Stimulated activated CD8-positive, alpha-beta memory T cell treated with anti-CD3 and anti-CD28 coated beads, Interleukin-7, amount 100 ng/mL, for 48 hours (primary cell): ENCODE results near the gene TAF13.

Experiments used
- DNase-seq, 2 donors: peaks; one replicate each; pipeline ENCODE4 v3.0.0-alpha.2; 2020; ENCODE audit warnings: low read depth in 1 of 2; ENCODE audit errors: extremely low read depth in 1 of 2

TAF13 gene, protein sequence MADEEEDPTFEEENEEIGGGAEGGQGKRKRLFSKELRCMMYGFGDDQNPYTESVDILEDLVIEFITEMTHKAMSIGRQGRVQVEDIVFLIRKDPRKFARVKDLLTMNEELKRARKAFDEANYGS

GRCh38 chr1:109075531-109076490 lies at the start of gene TAF13:
Gene TAF13 (minus strand): TSS chr1:109076003. CDS start chr1:109075947, 56 bp downstream.
- peak; percentile 82 to 85 for DNase-seq

- DNase-seq = no peak
Observed at GRCh38 chr1:109120356-109120755, 44.6 kb upstream of the TAF13 start.

DNA sequence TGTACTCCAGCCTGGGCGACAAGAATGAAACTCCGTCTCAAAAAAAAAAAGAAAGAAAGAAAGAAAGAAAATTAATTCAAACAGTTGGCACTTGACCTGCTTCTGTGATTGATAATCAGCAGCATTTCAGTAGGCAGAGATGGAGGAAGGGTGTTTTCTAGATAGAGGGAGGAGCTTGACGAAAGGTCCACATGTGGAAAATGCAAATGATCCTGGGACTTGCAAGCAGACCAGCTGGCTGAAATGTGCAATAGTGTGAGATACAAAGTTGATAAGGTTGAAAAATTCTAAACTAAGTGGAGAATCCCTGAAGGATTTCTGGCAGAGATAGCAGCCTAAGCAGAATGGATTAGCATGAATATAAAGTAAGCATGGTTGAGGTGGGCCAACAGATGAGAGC lies 42.3 kb upstream of the TAF13 start:
- no peak for DNase-seq

DNA sequence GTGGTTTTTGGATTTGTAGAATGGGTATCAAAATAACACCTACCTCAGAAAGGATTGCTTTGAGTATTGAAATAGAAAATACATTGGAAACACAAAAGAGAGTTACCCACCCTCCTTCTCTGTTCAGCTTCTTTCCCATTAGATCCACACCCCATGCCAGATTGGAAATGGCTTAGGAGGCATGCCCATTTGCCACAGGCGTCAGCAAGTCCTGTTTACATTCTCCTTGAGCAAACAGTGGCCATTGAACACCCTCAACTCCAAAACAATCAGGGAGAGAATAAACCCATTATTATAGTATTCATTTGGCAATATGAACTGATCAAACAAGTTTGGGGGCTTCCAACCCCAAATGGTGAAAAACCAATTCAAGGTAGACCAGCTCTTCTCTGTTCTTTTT lies 40.5 kb upstream of the TAF13 start:
- DNase-seq = no peak

DNA sequence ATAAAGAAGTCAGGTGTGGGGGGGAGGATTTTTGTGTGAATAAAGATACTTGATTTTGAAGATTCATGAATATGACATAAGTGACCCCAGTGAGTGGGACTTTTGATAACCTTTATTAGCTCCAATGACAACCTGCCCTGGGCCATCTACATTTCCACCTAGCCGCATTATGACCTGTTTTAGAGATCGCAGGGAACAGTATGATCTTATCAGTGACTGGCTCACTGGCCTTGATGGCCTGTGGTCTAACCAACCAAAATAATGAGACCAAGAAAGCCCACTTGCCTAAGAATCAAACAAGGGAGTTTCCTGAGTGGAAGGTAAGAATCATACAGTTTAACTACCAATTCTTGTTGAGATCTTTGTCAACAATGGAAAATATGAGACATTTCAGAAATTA lies 39.9 kb upstream of the TAF13 start:
- no peak for DNase-seq

- DNase-seq = no peak
Observed at GRCh38 chr1:109114342-109114674, 38.5 kb upstream of the TAF13 start.

DNA sequence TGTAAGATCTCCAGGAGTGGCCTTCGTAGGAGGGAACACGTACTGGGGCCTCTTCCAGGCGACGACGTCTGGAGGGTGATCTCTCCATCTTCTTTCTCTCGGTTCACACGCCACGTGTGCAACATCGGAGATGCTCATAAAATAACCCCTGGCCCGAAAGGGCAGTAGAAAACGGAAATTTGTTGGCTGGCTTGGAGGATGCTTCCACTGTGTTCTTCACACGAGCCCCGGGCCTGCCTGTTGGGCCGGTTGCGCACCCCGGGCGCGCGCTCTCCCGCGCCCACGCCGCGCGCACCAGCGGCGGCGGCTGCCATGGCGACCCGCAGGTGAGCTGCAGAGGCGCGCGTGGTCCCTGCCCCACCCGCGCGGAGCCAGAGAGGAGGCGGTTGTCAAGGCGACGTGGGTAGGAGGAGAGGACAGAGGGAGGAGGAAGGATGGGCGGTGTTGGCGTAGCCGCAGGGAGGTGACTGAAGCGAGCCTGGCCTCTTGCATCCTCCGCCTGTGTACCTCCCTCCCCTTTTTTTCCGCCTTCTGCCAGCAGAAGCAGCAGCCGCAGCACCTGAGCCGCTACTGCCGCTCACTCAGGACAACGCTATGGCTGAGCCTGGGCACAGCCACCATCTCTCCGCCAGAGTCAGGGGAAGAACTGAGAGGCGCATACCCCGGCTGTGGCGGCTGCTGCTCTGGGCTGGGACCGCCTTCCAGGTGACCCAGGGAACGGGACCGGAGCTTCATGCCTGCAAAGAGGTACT lies 38.0 kb upstream of the TAF13 start, which contains the start of gene ELAPOR1:
Gene ELAPOR1, plus strand, starts transcription at position 526 of the 752 bp plus-strand sequence. Its CDS starts 69 bp downstream, at position 595.
- peak in 1 of 2 donors; percentile 72 for DNase-seq

GRCh38 chr1:109112652-109113285 lies 37.0 kb upstream of the TAF13 start:
- DNase-seq = peak; percentile 70 to 84

DNA sequence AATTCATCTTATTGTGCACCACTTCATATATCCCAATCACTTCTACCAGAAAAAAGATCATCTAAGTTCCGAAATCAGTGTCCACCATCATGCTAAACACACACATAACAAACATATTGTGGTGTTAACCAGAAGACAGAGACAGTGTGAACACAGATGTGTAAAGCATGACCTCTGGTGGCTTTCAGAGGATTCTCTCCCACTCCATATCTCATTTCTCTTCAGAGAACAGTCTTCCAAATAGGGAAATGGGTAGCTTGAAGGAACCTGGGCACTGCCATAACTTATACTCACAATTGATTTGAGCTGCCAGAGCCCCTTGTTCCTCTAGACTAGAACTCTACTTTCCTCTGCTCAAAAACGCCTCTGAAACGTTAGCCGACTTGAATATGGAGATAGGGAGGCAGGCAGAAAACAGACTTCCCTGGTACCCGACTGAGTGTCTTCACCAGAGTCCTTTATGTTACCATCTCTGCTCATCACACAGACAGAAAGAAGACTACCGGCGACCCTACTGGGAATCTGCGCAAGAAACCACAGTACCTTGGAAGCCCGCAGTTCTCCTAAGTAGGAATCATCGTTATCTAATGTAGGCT lies 36.4 kb upstream of the TAF13 start:
- DNase-seq = no peak

- DNase-seq = no peak
Observed at GRCh38 chr1:109111386-109112055, 35.7 kb upstream of the TAF13 start.

GRCh38 chr1:109109906-109110305 lies 34.1 kb upstream of the TAF13 start:
- no peak for DNase-seq

GRCh38 chr1:109107785-109108184 lies 32.0 kb upstream of the TAF13 start:
- DNase-seq = no peak

DNA sequence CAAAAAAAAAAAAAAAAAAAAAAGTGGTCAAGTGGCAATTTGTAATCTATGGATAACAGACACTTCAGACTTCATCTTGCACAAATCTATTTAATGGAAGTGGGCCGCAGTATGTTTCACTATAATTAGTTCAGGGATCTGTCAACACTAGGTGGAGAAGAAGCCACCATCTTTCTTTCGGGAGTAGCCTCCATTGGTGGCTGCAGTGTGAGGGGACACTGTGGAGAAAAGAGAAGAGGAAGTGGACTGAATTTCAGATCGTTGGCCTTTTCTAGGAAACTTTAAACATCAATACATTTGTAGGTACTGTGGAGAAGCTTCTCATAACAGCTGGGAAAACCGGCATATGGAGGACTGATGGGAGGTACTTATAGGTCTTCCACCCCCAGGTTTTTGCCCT lies 30.1 kb upstream of the TAF13 start:
- DNase-seq = no peak

GRCh38 chr1:109104364-109105151 lies 28.8 kb upstream of the TAF13 start:
- DNase-seq = no peak

GRCh38 chr1:109099938-109100773 lies 24.4 kb upstream of the TAF13 start:
- peak; percentile 92 to 94 for DNase-seq

DNA sequence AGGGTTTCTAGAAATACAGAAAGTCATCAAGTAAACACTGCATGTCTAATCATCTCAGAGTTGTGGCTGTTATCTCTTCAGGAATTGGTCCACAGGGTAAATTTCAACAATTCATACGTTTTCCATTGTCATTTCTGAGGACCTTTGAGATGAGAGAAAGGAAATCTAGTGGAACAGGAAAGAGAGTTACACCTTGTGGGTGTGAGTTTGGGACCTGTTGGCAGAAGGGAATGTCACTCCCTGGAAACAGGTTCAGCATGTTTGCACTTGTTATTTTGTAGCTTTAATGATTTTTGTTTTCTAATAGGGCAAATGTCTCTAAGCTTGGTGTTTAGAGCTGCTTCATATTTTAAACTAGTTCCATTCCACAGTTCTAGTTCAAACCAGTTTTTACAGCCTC lies 20.3 kb upstream of the TAF13 start:
- DNase-seq = no peak

DNA sequence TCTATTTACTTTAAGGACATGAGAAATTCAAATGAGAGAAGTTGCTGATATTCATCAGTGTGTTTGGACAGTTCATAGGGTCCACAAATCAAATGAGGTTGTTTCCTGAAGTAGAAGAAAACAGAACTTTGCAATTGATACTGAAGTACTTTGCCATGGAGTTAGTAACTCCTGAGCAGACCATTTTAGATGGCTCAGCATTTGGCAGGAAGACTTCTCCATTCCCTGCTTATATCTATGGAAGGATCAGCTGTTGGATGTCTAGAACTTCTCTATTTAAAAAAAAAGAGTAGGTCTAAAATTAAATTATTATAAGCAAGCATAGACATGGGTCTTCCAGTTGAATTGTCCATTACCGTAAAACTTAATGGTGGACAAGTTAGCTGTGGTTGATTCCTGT lies 19.8 kb upstream of the TAF13 start:
- DNase-seq = no peak

DNA sequence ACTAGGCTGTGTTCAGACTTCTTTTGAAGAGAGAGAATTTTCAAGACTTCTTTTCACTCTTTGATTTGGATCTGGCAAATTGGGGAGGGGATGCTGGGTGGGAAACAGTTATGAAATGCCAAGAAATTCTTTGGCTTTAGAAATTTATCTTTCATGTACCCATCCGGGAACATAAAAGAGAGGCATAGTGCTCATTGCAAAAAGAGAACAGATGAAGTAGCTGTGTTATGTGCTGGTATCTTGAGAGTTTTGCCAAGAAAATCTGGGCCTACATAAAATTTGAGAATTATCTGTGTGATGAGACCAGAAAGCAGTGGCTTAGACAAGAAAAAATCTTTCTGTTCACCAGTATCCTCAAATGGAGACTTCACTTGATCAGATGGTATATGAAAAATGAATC lies 19.1 kb upstream of the TAF13 start:
- DNase-seq = no peak
